GM23338 (cell line): ENCODE results near the gene CH25H. TPM values are rescaled to one million over a fixed set of nuclear protein-coding genes. Genes with fewer than 3 reads are reported as not detected.

Experiments
- ATAC-seq: fragments of 200-7000 bp; cut with Tn5 transposase; 3 replicates; pipeline ENCODE4 v1.9.1; 2020
- DNase-seq: peaks from one replicate; pipeline ENCODE4 v3.0.0-alpha.2; 2015; ENCODE audit warnings: low spot score
- H2AFZ ChIP-seq: fragments of 200-600 bp; sonication (generic); 2 replicates; pipeline ENCODE4 v1.8.0; 2016; ENCODE audit warnings: antibody characterized with exemption, mild to moderate bottlenecking, moderate library complexity
- H3F3A ChIP-seq: fragments of 200-600 bp; sonication (generic); replicated peaks from 2 replicates; pipeline ENCODE4 v1.8.0; 2017; ENCODE audit warnings: antibody characterized with exemption, mixed run types, low read depth
- H3K27ac ChIP-seq: fragments of 200-600 bp; sonication (generic); 2 replicates; pipeline ENCODE4 v1.6.1; 2016; ENCODE audit warnings: low read depth
- H3K27me3 ChIP-seq: fragments of 200-600 bp; sonication (generic); 2 replicates; pipeline ENCODE4 v1.8.0; 2016; ENCODE audit warnings: mild to moderate bottlenecking, mixed run types, moderate library complexity; ENCODE audit not compliant: insufficient read depth
- H3K36me3 ChIP-seq: fragments of 200-600 bp; sonication (generic); 2 replicates; pipeline ENCODE4 v1.8.0; 2016; ENCODE audit warnings: mild to moderate bottlenecking; ENCODE audit not compliant: insufficient read depth
- H3K4me1 ChIP-seq: fragments of 200-600 bp; sonication (generic); 2 replicates; pipeline ENCODE4 v1.8.0; 2016; ENCODE audit warnings: mild to moderate bottlenecking, moderate library complexity; ENCODE audit not compliant: insufficient read depth
- H3K4me2 ChIP-seq: fragments of 200-600 bp; sonication (generic); 2 replicates; pipeline ENCODE4 v1.7.1; 2017; ENCODE audit warnings: mixed run types
- H3K4me3 ChIP-seq: fragments of 200-600 bp; sonication (generic); 2 replicates; pipeline ENCODE4 v1.6.1; 2016; ENCODE audit warnings: mixed run types
- H3K79me2 ChIP-seq: fragments of 200-600 bp; sonication (generic); replicated peaks from 2 replicates; pipeline ENCODE4 v1.8.0; 2017; ENCODE audit warnings: mild to moderate bottlenecking; ENCODE audit not compliant: insufficient read depth
- H3K9me2 ChIP-seq: fragments of 200-600 bp; sonication (generic); 2 replicates; pipeline ENCODE4 v1.8.0; 2017; ENCODE audit not compliant: insufficient read depth
- H4K20me1 ChIP-seq: fragments of 200-600 bp; sonication (generic); replicated peaks from 2 replicates; pipeline ENCODE4 v1.8.0; 2017; ENCODE audit warnings: mild to moderate bottlenecking; ENCODE audit not compliant: insufficient read depth
- H3K27ac Mint-ChIP-seq: 2 replicates; pipeline ENCODE4 v1.8.0; 2020; ENCODE audit warnings: inconsistent platforms, mild to moderate bottlenecking, moderate library complexity, mixed read lengths
- H3K27me3 Mint-ChIP-seq: 3 replicates; pipeline ENCODE4 v1.8.0; 2022; ENCODE audit warnings: low read depth, mild to moderate bottlenecking, moderate library complexity, mixed read lengths, inconsistent platforms; ENCODE audit not compliant: insufficient read depth, poor library complexity
- H3K36me3 Mint-ChIP-seq: 3 replicates; pipeline ENCODE4 v1.8.0; 2021; ENCODE audit warnings: low read depth, mild to moderate bottlenecking, inconsistent platforms, moderate library complexity, mixed read lengths
- H3K4me1 Mint-ChIP-seq: 3 replicates; pipeline ENCODE4 v1.8.0; 2020; ENCODE audit warnings: mild to moderate bottlenecking, inconsistent platforms, mixed read lengths
- H3K4me3 Mint-ChIP-seq: 3 replicates; pipeline ENCODE4 v1.8.0; 2021; ENCODE audit warnings: moderate library complexity, mild to moderate bottlenecking, inconsistent platforms, mixed read lengths
- H3K9me3 Mint-ChIP-seq: 3 replicates; pipeline ENCODE4 v1.8.0; 2020; ENCODE audit warnings: moderate library complexity, mild to moderate bottlenecking, inconsistent platforms, mixed read lengths
- CREB1 ChIP-seq: fragments of 250-450 bp; sonication (Bioruptor Pico); IDR thresholded peaks from 2 replicates; pipeline ENCODE4 v1.5.0; 2020; ENCODE audit warnings: low read depth, mild to moderate bottlenecking, moderate library complexity
- CTCF ChIP-seq, 2 experiments: fragments of 200-600 bp in 1 of 2; sonication (generic) in 1 of 2; conservative IDR thresholded peaks; 2 replicates each; pipeline versions ENCODE4 v1.5.1 to v1.6.1; 2016 to 2017; ENCODE audit warnings: antibody characterized with exemption in 2 of 2, low read depth in 2 of 2, mild to moderate bottlenecking in 2 of 2, moderate library complexity in 1 of 2
- ETS1 ChIP-seq: IDR thresholded peaks from 2 replicates; pipeline ENCODE4 v1.6.1; 2016; ENCODE audit warnings: antibody characterized with exemption
- EZH2 ChIP-seq: fragments of 200-600 bp; sonication (generic); IDR thresholded peaks from one replicate; pipeline ENCODE4 v1.8.0; 2017; ENCODE audit warnings: antibody characterized with exemption, mild to moderate bottlenecking, low read depth; ENCODE audit not compliant: unreplicated experiment
- EZH2phosphoT487 ChIP-seq: fragments of 200-600 bp; sonication (generic); IDR thresholded peaks from one replicate; pipeline ENCODE4 v1.8.1; 2018; ENCODE audit warnings: antibody characterized with exemption; ENCODE audit not compliant: unreplicated experiment
- JUNB ChIP-seq: IDR thresholded peaks from one replicate; pipeline ENCODE4 v1.6.1; 2016; ENCODE audit warnings: antibody characterized with exemption; ENCODE audit not compliant: unreplicated experiment
- NANOG ChIP-seq: IDR thresholded peaks from 2 replicates; pipeline ENCODE4 v1.6.1; 2016; ENCODE audit warnings: antibody characterized with exemption, borderline replicate concordance
- POLR2AphosphoS5 ChIP-seq: IDR thresholded peaks from 2 replicates; pipeline ENCODE4 v1.6.1; 2016; ENCODE audit warnings: antibody characterized with exemption, low read depth
- STAT1 ChIP-seq: IDR thresholded peaks from one replicate; pipeline ENCODE4 v1.6.1; 2016; ENCODE audit warnings: antibody characterized with exemption; ENCODE audit not compliant: unreplicated experiment
- ZNF114 ChIP-seq: fragments of 250-450 bp; sonication (Bioruptor Pico); IDR thresholded peaks from 2 replicates; pipeline ENCODE4 v1.5.0; 2020; ENCODE audit warnings: mild to moderate bottlenecking, moderate library complexity
- ZNF331 ChIP-seq: fragments of 250-450 bp; sonication (Bioruptor Pico); IDR thresholded peaks from 2 replicates; pipeline ENCODE4 v1.5.0; 2020; ENCODE audit warnings: low read depth, mild to moderate bottlenecking, moderate library complexity
- polyA plus RNA-seq: library from polyadenylated mRNA; unstranded; fragments of >200 nt; fragmentation: Nextera tagmentation; extraction: Ambion mirVana; gene quantifications from 2 replicates; pipeline ENCODE4 v1.2.1, GENCODE V29; 2016
- total RNA-seq: library from RNA; depleted of rRNA; stranded (reverse); fragments of >200 nt; shearing (Covaris generic); gene quantifications from 2 replicates; pipeline ENCODE4 v1.2.3, GENCODE V29; 2014

CH25H gene
- total and polyA plus RNA-seq, 2 experiments from 2014 or later, result 1.3 to 1.7 TPM

GRCh38 chr10:89175816-89176215 lies 31.3 kb downstream of the CH25H start:
- DNase-seq, result no peak
- Mint-ChIP-seq H3K27ac (no peak overlapping the region), H3K4me1 (peaks cover 23% of the 10 kb centered on the region), H3K4me3 (no peak overlapping the region), H3K36me3 (no peaks in the 10 kb centered on the region), H3K27me3 (peaks cover 2% of the 10 kb centered on the region), H3K9me3 (no peaks in the 10 kb centered on the region)
- Histone ChIP-seq H3K27ac (no peak overlapping the region), H3K9me2 (no peaks in the 10 kb centered on the region; the same call in 1 of the 2 replicates), H3K36me3 (no peaks in the 10 kb centered on the region), H2AFZ (peak overlapping the region; percentile 44; the same call in 1 of the 2 replicates), H3F3A (no peaks in the 10 kb centered on the region), H3K4me3 (no peak overlapping the region), H3K4me1 (peaks cover 7% of the 10 kb centered on the region; the same call in 1 of the 2 replicates), H3K79me2 (no peaks in the 10 kb centered on the region), H3K4me2 (no peak overlapping the region), H4K20me1 (no peaks in the 10 kb centered on the region), H3K27me3 (no peaks in the 10 kb centered on the region)
- no peak for ATAC-seq
- TF ChIP-seq POLR2AphosphoS5, result no peak
- no peak for TF ChIP-seq CREB1 (CRISPR knock-in tag)
- TF ChIP-seq CTCF (conservative IDR thresholded peaks at IDR 0.05; ENCODE audit: low read depth in 2 of 2), result no peak

GRCh38 chr10:89173075-89173474 lies 34.0 kb downstream of the CH25H start:
- Histone ChIP-seq H3K27ac (no peak overlapping the region), H3K27me3 (no peaks in the 10 kb centered on the region), H4K20me1 (no peaks in the 10 kb centered on the region), H3K4me1 (peaks cover 7% of the 10 kb centered on the region; the same call in 1 of the 2 replicates), H3F3A (no peaks in the 10 kb centered on the region), H3K36me3 (no peaks in the 10 kb centered on the region), H3K79me2 (no peaks in the 10 kb centered on the region), H3K4me2 (no peak overlapping the region), H2AFZ (peak overlapping the region; percentile 39; the same call in 1 of the 2 replicates), H3K4me3 (no peak overlapping the region), H3K9me2 (no peaks in the 10 kb centered on the region)
- Mint-ChIP-seq H3K36me3 (no peaks in the 10 kb centered on the region), H3K27ac (peak overlapping the region; percentile 85), H3K9me3 (no peaks in the 10 kb centered on the region), H3K4me1 (peaks cover 23% of the 10 kb centered on the region), H3K4me3 (no peak overlapping the region), H3K27me3 (no peaks in the 10 kb centered on the region)
- ATAC-seq, result no peak
- DNase-seq, result no peak
- TF ChIP-seq EZH2, result no peak
- TF ChIP-seq CREB1 (CRISPR knock-in tag), result no peak
- TF ChIP-seq ETS1, result no peak
- TF ChIP-seq STAT1, result no peak
- no peak for TF ChIP-seq ZNF114 (CRISPR knock-in tag)
- TF ChIP-seq CTCF (conservative IDR thresholded peaks at IDR 0.05; ENCODE audit: low read depth in 2 of 2), result no peak
- no peak for TF ChIP-seq JUNB
- no peak for TF ChIP-seq ZNF331 (CRISPR knock-in tag)
- TF ChIP-seq POLR2AphosphoS5, result no peak
- TF ChIP-seq EZH2phosphoT487, result no peak
- no peak for TF ChIP-seq NANOG
